GM06990 (cell line): ENCODE results near the gene CPNE1.

Experiments used
- DNase-seq: peaks from one replicate; pipeline ENCODE4 v3.0.0-alpha.2; 2011; ENCODE audit not compliant: insufficient read length; ENCODE audit errors: extremely low read depth
- H3K27me3 ChIP-seq: replicated peaks from 2 replicates; pipeline ENCODE4 v1.6.0; 2011; ENCODE audit warnings: low read length; ENCODE audit not compliant: control insufficient read depth, insufficient read depth
- H3K36me3 ChIP-seq: 2 replicates; pipeline ENCODE4 v1.5.1; 2011; ENCODE audit warnings: low read length; ENCODE audit not compliant: control insufficient read depth, insufficient read depth
- H3K4me3 ChIP-seq: replicated peaks from 2 replicates; pipeline ENCODE4 v1.5.1; 2011; ENCODE audit warnings: low read depth, mild to moderate bottlenecking, control low read depth, low read length
- TF ChIP-seq, protein P1 (sequence below): IDR thresholded peaks from 2 replicates; pipeline ENCODE4 v1.5.1; 2011; ENCODE audit warnings: low read length, control low read depth, mild to moderate bottlenecking, inconsistent platforms; ENCODE audit not compliant: insufficient read depth, poor library complexity, severe bottlenecking

CPNE1 gene

GRCh38 chr20:35669221-35669620 is 4.5 kb upstream of the CPNE1 start:
- H3K27me3 ChIP-seq: no peaks in the 10 kb centered on the region
- TF ChIP-seq, protein P1, sequence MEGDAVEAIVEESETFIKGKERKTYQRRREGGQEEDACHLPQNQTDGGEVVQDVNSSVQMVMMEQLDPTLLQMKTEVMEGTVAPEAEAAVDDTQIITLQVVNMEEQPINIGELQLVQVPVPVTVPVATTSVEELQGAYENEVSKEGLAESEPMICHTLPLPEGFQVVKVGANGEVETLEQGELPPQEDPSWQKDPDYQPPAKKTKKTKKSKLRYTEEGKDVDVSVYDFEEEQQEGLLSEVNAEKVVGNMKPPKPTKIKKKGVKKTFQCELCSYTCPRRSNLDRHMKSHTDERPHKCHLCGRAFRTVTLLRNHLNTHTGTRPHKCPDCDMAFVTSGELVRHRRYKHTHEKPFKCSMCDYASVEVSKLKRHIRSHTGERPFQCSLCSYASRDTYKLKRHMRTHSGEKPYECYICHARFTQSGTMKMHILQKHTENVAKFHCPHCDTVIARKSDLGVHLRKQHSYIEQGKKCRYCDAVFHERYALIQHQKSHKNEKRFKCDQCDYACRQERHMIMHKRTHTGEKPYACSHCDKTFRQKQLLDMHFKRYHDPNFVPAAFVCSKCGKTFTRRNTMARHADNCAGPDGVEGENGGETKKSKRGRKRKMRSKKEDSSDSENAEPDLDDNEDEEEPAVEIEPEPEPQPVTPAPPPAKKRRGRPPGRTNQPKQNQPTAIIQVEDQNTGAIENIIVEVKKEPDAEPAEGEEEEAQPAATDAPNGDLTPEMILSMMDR: no peak
- H3K36me3 ChIP-seq: peaks cover 9% of the 10 kb centered on the region
- DNase-seq: no peak
- no peak overlapping the region for H3K4me3 ChIP-seq

- no peaks in the 10 kb centered on the region for H3K27me3 ChIP-seq
- no peak for DNase-seq
- peaks cover 7% of the 10 kb centered on the region for H3K36me3 ChIP-seq
- no peak overlapping the region for H3K4me3 ChIP-seq
- TF ChIP-seq, protein P1: no peak
Measured at GRCh38 chr20:35665949-35666288, 1.2 kb upstream of the CPNE1 start.

DNA sequence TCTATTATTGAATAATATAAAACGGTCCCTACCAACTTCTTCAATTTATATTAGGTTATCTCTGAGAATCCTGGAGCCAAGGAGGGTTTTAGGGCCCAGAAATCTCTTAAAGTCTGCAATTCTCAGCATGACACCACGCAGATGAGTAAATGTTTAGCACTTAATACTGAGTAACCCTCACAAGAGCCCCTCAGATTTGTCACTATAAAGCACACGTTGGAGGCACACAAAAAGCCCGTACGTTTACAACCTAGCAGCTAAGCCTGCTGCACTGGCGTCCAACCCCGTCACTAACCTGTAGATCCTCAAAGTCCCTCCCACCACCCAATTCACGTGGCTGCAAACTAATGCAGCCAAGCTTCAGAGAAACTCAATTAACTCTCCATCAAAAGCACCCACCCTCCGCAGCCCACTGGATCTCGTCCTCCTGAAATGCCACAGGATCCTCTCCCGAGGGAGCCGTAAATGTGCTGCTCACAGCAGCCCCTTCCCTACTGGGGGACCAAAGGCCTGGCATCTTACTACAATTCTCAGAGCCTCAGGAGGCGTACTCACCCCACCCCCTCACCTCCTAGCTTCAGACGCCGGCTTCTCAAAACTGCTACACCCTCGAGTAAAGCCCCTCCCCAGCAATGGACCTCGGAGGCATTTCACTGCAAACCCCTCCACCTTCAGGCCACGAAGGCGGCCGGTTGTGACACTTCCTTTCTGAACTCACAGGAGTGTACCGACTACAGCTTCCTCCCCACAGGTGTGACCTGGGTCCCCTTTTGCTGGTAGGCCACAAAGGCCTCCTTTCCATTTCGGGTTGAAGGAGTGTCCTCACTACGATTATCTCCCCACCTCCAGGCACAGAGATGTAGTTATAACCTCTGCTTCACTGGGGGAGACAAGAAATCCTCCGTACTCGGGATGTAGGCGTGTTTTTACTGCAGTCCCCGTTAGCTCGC is 909 bp downstream of the CPNE1 start:
- Histone ChIP-seq H3K36me3 (no peaks in the 10 kb centered on the region), H3K27me3 (no peaks in the 10 kb centered on the region), H3K4me3 (peak overlapping the region; percentile 96)
- TF ChIP-seq, protein P1: no peak
- peak; percentile 63 for DNase-seq

- no peak for DNase-seq
- H3K4me3 ChIP-seq: peak overlapping the region; percentile 96
- no peaks in the 10 kb centered on the region for H3K27me3 ChIP-seq
- no peaks in the 10 kb centered on the region for H3K36me3 ChIP-seq
- TF ChIP-seq, protein P1: no peak
Measured at GRCh38 chr20:35662551-35662950, 2.1 kb downstream of the CPNE1 start.

- Histone ChIP-seq H3K36me3 (no peaks in the 10 kb centered on the region), H3K4me3 (peak overlapping the region; percentile 96), H3K27me3 (no peaks in the 10 kb centered on the region)
- TF ChIP-seq, protein P1: no peak
- DNase-seq: no peak
Measured at GRCh38 chr20:35661908-35662307, 2.8 kb downstream of the CPNE1 start.
